HG02884 (cell line): Measurements from ENCODE around the gene SLAMF8.

ENCODE experiments used
- ATAC-seq: cut with Tn5 transposase; IDR thresholded peaks from one replicate; pipeline ENCODE4 v1.9.1; 2021; ENCODE audit warnings: mild to moderate bottlenecking, moderate library complexity; ENCODE audit not compliant: unreplicated experiment

Gene SLAMF8

GRCh38 chr1:159826441-159827101 is at the start of gene SLAMF8:
TSS of gene SLAMF8 (plus strand) at chr1:159826873. CDS start at chr1:159826899, 26 bp downstream.
- ATAC-seq = peak; percentile 43

- no peak for ATAC-seq
These were observed 48.4 kb upstream of the SLAMF8 start for GRCh38 chr1:159778266-159778665.

GRCh38 chr1:159779403-159779851 is 47.2 kb upstream of the SLAMF8 start:
- ATAC-seq = no peak

GRCh38 chr1:159780583-159781582 is 45.8 kb upstream of the SLAMF8 start, which contains the start of gene DUSP23:
TSS of gene DUSP23 (plus strand) at chr1:159780962. CDS start at chr1:159781101, 139 bp downstream.
- ATAC-seq = peak; percentile 99

GRCh38 chr1:159781992-159782391 is 44.7 kb upstream of the SLAMF8 start:
- ATAC-seq = no peak

GRCh38 chr1:159783724-159784123 is 42.9 kb upstream of the SLAMF8 start:
- ATAC-seq = no peak

GRCh38 chr1:159786465-159786864 is 40.2 kb upstream of the SLAMF8 start:
- no peak for ATAC-seq

GRCh38 chr1:159786966-159787365 is 39.7 kb upstream of the SLAMF8 start:
- no peak for ATAC-seq

- no peak for ATAC-seq
These were observed 36.3 kb upstream of the SLAMF8 start for GRCh38 chr1:159790237-159790917.

GRCh38 chr1:159791031-159791430 is 35.6 kb upstream of the SLAMF8 start:
- ATAC-seq = no peak

- ATAC-seq = no peak
These were observed 35.2 kb upstream of the SLAMF8 start for GRCh38 chr1:159791461-159791860.

- ATAC-seq = no peak
These were observed 31.1 kb upstream of the SLAMF8 start for GRCh38 chr1:159795534-159795933.

- no peak for ATAC-seq
These were observed 27.8 kb upstream of the SLAMF8 start for GRCh38 chr1:159798893-159799292.

GRCh38 chr1:159799446-159799985 is 27.2 kb upstream of the SLAMF8 start:
- no peak for ATAC-seq

- no peak for ATAC-seq
These were observed 26.3 kb upstream of the SLAMF8 start for GRCh38 chr1:159800177-159800930.

GRCh38 chr1:159802111-159802510 is 24.6 kb upstream of the SLAMF8 start, which contains the start of gene FCRL6:
TSS of gene FCRL6 (plus strand) at chr1:159802360. CDS start at chr1:159802425, 65 bp downstream.
- no peak for ATAC-seq

- ATAC-seq = no peak
These were observed 22.6 kb upstream of the SLAMF8 start for GRCh38 chr1:159803956-159804689.

- no peak for ATAC-seq
These were observed 21.7 kb upstream of the SLAMF8 start for GRCh38 chr1:159804924-159805323.

GRCh38 chr1:159815926-159816325 is 10.7 kb upstream of the SLAMF8 start:
- ATAC-seq = no peak
